Hippocampal formation (tissue), 2 donors: Measurements from ENCODE around the gene REC114.

Experiments
- DNase-seq, 2 donors: peaks; one replicate each; lab custom pipeline; 2025; lab: John Stamatoyannopoulos, UW

REC114 gene

DNA sequence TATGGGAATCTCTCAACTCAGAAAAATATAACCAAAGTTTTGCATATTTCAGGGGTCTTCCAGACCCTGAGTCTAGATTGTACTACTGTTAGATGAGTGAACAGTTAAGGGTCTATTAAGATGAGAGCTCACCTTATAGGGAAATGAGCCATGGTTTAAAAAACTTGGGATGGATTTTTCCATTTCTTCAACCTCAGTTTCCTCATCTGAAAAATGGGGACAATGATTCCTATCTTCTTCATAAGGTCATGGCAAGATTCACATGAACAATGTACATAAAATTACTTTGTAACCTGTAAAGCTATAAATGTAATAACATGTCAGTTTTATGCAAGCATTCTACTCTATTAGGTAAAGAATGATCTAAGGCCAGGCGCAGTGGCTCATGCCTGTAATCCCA, 161.5 kb downstream of the REC114 start:
- no peak for DNase-seq

DNA sequence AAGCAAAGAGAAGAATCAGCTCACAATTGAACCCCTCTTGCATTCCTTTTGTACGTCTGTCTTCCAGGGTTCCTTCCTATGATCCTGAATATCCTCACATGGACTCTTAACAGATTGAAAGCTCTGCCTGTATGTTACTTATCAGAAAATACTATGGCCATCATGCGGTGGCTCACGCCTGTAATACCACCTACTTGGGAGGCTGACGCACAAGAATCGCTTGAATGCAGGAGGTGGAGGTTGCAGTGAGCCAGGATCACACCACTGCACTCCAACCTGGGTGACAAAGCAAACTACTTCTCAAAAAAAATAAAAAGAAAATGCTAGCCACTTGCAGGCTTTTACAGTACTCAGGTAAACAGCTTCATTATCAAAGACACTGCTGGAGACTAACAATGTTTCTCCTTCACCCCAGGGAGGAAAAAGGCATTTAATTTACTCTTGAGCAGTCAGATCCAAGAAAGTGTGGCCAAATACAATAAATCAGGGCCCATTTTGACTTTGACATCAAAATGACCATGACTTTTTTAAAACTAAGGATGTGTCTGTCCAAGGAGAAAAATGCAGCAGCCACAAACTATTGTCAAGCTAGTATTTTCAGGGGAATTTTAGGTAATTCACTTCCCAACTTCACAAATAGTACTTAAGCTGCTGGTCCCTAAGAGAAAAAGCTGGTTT, 162.9 kb downstream of the REC114 start:
- no peak for DNase-seq

DNA sequence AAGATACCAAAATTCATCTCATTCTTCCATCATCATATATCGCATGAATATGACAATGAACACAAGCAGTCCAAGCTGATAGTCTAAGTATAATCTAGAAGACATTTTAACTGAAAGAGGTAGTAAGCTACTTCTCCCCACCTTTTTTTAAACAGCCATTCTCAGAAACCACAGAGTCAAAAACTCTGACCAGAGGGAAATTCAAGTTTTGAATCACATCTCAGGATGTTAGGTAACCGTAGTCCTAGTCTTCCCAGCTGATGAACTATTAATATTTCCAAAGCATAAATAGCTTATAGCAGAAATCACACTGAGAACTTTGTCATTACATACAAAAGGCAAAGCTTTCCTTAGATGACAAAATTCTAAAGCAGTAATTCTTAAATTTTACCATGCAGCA, 164.4 kb downstream of the REC114 start:
- DNase-seq, result no peak

DNA sequence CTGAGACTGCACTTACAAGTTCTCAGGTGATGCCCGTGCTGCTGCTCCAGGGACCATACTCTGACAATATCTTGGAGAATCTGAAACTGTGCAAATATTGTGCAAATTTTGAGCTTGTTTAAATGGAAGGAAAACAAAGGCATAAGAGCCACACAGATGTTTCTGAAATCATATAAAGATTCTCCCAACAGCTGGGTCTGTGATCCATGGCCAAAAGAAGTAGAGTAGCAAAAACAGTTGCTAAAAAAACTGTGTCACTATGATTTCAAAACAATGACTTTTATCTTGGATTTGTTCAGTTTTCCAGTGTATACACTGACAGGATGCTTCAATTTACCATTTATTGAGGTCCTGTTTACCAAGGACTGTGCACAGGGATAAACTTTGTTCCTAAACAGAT, 164.9 kb downstream of the REC114 start:
- no peak for DNase-seq

DNA sequence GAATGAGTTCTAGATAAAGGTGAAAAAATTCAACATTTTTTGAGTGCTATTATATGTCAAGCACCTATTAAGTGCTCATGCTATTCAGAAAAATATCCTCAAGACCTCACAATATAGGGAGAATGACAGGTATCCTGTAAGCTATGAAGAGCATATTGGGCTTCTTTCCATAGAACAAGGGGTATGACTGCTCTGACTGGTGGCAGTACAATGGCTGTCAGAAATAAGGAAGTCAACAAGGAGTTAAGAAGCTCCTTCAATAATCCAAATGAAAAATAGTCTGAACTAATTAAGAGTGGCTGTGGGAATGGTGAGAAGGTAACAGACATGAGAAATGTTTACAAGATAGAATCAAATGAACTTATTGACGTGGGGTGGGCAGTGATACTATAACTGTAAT, 165.5 kb downstream of the REC114 start:
- no peak for DNase-seq

DNA sequence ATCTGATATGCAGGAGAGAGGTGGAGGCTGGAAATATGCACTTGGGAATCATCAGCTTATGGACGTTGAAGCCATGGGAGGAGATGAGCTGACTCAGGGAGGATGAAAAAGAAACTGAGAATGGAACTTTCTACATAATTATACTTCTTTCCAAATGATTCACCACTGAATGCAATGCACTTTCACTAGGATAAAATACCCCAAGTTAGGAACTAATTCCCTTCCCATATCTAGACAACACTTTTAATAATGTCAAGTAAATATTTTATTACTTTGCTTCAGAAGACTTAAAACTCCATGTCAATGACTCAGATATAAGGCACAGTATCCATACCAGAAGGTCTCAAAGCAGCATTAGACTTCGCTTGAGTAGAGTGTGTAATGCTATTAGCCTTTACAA, 166.0 kb downstream of the REC114 start:
- no peak for DNase-seq
